SHP77 (cell line): ENCODE data around the gene THRA.
"Not testable (repeated sequence)": the region's sequence is repeated elsewhere in the genome, so short reads cannot be mapped to it uniquely, and the experiment has no call there.

Experiments
- DNase-seq, 2 experiments: peaks; one replicate each; lab custom pipeline; 2025; lab: John Stamatoyannopoulos, UW

The THRA gene

GRCh38 chr17:40113110-40113906, 50.5 kb downstream of the THRA start:
- peak; percentile 94 for DNase-seq

GRCh38 chr17:40113907-40114245, 51.1 kb downstream of the THRA start:
- DNase-seq: no peak

GRCh38 chr17:40115101-40115436, 52.3 kb downstream of the THRA start:
- no peak for DNase-seq

GRCh38 chr17:40121181-40122135, 58.7 kb downstream of the THRA start, which contains the start of gene MSL1:
Gene MSL1 (plus strand): TSS chr17:40121971. CDS start chr17:40122613, 642 bp downstream.
- DNase-seq: peak; percentile 55 to 61

GRCh38 chr17:40122136-40122998, 59.6 kb downstream of the THRA start:
- peak in 1 of 2 experiments; percentile 23 for DNase-seq

- peak; percentile 46 to 48 for DNase-seq
Observed at GRCh38 chr17:40122999-40123810, 60.4 kb downstream of the THRA start.

- DNase-seq: no peak
Observed at GRCh38 chr17:40123811-40124114, 61.0 kb downstream of the THRA start.

- no peak for DNase-seq
Observed at GRCh38 chr17:40124279-40125141, 61.7 kb downstream of the THRA start.

- no peak for DNase-seq
Observed at GRCh38 chr17:40129498-40129897, 66.7 kb downstream of the THRA start.

- DNase-seq: no peak
Observed at GRCh38 chr17:40130352-40131042, 67.7 kb downstream of the THRA start.

GRCh38 chr17:40134184-40134583, 71.4 kb downstream of the THRA start:
- no peak for DNase-seq

GRCh38 chr17:40135817-40136216, 73.1 kb downstream of the THRA start:
- DNase-seq: no peak

- DNase-seq: no peak
Observed at GRCh38 chr17:40139566-40140058, 76.8 kb downstream of the THRA start.

GRCh38 chr17:40143166-40143565, 80.4 kb downstream of the THRA start:
- DNase-seq: not testable (repeated sequence)
